Measurements from ENCODE around the gene ETV4. TPM values are rescaled to one million over a fixed set of nuclear protein-coding genes. Genes with fewer than 3 reads are reported as not detected.

Gene ETV4
- 2.4 and 4.4 TPM in 2 replicates for total RNA-seq

DNA sequence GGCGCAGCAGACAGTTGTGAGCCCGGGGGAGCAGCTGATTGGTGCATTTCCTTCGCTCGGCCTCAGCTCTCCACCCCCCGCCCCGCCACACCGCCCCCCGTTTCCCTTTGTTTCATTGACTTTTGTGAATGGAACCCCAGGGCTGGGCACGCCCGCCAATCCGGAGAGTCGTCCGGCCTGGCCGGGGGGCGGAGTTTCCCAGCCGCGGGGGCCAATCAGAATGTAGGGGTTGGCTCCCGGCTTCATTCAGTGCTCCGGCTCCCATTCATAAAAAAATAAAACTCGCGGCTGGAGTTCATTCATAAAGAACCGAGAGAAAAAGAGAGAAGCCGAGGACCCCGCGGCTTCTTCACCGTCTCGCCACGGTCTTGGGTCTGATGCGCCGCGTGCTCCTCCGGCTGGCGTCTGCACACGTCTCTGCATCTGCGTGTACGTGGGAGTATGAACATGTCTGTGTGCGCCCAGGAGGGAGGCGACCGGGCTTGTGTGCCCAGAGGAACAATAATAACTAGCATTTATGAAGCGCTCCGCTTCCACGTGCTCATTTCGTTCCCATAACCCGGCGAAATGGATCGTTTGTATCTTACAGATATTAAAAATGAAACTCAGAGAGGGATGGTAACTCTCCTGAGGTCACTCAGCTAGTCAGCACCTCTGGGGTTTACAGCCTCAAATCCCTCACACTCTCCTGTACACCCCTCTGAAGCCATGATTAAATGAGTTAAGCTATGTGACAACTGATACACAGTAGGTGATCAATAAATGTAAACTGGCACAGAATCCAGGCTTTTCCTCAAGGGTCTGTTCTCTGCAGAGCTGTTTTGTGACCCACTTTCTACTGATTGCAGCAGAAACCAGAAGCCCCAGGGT, at the start of gene ETV4:
TSS of gene ETV4 (minus strand) at position 22 of the 870 bp plus-strand sequence. CDS start 723 bp downstream, outside the sequence.
- peak; percentile 92 to 93 for DNase-seq (ENCODE audit: low read depth in 2 of 2)

DNA sequence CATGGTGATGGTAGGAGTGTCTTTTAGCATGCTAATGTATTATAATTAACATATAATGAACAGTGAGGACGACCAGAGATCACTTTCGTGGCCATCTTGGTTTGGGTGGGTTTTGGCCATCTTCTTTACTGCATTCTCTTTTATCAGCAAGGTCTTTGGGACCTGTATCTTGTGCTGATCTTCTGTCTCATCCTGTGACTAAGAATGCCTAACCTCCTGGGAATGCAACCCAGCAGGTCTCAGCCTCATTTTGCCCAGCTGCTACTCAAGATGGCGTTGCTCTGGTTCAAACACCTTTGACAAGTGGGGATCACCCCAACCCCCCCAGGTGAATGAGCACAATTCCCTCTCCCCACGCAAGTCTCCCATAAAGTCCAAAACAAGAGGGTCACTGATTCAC, 49.3 kb upstream of the ETV4 start:
- DNase-seq (ENCODE audit: low read depth in 2 of 2): no peak

DNA sequence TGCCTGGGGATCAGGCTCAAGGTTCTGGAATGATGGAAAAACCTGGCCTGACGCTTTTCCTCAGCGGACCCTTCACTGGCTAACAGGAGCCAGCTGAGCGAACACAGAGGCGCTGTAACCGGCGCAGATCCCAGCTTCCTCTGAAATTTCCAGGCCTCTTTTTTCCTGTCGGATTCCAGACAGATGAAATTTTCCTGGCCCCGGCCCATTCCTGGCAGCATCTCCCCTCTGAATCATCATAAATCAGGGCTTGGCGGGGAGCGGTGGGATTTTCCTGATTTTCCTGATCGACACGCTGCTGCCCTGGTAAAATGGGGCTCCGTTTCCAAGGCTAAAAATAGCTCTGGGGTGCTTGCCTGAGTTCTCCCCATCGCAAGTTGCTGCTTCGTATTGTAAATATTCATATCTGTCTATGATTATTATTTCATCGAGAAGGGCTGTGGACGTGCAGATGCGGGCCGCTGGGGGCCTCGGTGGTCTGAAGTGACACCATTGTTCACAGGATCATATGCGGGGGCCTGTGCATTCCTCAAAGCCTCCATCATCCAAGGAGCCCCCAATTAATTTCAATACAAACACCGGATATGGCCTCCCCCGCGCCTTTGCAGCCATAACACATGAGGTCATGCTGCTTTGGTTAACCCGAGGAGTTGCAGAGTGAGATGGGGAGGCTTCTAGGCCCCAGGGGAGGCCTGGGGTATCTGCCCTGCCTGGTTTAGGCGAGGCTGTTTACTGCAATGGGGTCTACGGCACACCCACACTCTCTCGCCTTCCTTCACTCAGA, 45.8 kb upstream of the ETV4 start:
- peak; percentile 92 to 93 for DNase-seq (ENCODE audit: low read depth in 2 of 2)

DNA sequence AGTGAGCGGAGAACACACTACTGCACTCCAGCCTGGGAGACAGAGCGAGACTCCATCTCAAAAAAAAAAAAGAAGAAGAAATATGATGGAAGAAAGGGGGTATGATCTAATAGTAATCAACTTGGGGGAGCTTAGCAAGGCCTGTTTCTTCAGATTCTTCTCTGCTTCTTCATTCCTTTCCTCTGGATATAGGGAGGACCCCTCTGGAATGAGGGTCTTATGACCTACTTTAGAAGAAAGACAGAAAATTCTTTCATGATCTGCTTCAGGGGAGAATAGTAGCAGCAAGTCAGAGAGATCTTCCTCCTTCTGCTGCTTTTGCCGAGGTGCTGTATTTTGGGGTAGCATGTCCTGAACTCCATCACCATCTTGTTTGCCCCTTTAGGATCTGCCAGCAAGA, 44.9 kb upstream of the ETV4 start:
- DNase-seq (ENCODE audit: low read depth in 2 of 2): no peak

DNA sequence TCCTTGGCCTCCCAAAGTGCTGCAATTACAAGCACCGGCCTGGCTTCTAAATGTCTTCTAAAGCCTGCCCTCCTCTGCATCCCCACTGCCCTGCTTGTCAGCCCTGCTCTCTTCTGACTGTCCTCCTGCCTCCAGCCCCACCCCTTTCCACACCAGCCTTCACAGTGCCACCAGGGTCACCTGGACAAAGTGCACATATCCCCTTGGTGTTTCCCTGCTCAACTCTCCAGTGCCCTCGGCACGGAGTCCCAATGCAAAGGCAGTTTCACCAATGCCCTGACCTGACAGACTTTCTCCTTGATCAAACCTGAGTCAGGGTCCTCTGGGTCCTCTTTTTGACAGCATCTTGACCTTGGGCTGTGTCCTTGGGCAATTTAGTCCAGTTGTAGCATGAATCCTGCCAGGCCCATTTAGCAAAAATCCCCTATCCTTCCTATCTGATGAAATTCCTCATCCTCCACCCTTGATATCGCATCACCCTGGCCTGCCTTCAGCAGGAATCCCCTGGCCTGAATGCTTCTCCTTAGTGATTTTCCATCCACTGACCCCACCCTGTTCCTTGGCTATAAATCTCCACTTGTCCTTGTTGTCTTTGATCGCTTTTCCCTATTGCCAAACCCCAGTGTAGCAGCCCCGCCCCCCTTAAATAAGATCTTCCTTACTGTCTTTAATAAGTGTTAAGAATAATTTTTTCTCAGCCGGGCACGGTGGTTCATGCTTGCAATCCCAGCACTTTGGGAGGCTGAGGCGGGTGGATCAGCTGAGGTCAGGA, 42.7 kb upstream of the ETV4 start:
- DNase-seq (ENCODE audit: low read depth in 2 of 2): no peak

DNA sequence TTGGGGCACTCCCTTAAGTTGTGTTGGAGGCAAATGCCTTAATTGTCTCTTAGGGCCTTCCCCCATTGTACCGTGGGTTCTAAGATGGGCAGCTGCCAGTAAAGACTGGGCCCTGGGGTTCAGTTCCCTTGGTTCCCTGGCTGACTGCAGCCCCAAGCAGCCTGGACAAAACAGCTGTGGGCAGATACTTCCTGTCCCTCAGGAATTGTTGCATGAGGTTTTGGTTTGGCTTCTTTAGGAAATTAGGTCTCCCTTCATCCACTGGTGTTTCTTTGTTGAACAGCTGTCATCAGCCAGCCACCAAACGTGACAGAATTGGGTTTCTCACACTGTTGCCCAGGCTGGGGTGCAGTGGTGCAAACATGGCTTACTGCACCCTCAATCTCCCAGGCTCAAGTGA, 42.0 kb upstream of the ETV4 start:
- DNase-seq (ENCODE audit: low read depth in 2 of 2): no peak

DNA sequence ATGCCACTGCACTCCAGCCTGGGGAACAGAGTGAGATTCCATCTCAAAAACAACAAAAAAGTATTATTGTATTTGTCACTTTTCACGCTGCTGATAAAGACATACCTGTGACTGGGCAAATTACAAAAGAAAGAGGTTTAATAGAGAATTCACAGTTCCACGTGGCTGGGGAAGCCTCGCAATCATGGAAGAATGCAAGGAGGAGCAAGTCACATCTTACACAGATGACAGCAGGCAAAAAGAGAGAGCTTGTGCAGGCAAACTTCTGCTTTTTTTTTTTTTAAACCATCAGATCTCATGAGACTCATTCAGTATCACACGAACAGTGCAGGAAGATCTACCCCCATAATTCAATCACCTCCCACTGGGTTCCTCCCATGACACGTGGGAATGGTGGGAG, 41.5 kb upstream of the ETV4 start:
- DNase-seq (ENCODE audit: low read depth in 2 of 2): no peak

DNA sequence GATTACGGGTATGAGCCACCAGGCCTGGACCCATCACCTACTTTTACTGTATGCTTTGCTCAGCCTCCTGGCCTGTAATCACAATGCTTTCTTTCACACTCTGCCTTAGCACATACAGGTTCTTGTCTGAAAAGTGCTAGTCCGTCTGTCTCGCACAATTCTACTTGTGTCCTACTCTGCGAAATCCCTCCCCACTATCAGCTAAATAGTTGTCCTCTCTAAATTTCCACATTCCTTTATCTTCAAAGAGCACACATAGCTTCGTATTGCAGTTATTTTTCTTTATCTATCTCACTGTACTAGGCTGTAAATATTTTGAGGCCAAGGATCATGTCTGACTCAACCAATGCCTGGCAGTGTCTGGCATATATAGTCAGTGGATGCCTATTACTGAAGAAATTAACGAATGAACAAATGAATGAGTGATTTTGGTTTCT, 38.5 kb upstream of the ETV4 start:
- no peak for DNase-seq (ENCODE audit: low read depth in 2 of 2)

DNA sequence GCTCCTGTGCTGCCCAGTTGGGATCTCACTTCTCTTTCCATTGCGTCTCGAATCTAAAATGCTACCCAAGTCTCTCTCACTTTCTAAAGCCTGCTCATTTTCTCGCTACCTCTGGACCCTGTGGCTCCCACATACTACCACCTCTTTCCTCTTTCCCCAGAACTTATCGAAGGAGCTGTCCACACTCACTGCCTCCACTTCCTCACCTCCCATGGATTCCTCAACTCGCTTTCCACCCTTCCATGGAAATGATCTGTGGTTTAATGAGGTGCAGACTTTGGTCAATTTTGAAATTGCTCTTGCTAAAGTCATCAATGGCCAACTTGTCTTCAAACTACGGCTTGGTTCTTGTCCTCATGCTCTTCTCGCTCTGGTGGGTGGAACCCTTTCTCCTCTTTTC, 37.2 kb upstream of the ETV4 start:
- no peak for DNase-seq (ENCODE audit: low read depth in 2 of 2)

DNA sequence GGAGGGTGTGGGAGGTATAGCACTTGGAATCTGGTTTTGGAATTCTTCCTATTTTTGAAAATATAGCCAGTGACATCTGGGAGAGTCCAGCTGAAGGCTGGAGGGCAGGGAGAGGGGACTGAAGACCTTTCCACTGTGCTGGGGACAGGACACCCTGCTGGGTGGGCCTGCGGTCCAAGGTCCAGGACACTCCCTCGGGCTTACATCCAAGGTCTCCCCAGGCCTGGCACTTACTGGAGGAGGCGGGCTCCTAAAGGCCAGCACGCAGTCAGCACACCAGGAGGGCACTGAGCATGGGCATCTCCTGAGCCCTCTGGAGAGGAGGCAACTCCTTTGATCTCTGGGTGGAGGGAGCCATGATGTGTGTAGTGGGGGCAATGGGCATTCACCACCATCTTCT, 35.5 kb upstream of the ETV4 start:
- DNase-seq (ENCODE audit: low read depth in 2 of 2): no peak

DNA sequence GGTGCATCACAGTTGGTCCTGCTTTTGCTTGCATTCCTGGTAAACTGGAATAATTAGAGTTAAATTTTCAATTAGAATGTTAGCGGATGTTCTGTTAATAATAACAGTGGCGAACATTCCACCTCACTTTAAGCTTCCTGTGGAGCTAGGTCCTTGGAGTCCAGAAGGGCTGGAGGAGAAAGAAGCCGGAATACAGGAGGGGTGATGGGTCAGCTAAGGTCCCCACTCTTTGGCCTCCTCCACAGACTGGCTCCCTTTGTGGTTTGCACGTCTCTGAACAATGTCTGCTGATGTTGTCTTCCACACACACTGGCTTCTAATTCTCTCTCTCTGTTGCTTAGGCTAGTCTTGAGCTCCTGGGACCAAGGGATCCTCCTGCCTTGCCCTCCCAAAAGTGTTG, 35.0 kb upstream of the ETV4 start:
- no peak for DNase-seq (ENCODE audit: low read depth in 2 of 2)

DNA sequence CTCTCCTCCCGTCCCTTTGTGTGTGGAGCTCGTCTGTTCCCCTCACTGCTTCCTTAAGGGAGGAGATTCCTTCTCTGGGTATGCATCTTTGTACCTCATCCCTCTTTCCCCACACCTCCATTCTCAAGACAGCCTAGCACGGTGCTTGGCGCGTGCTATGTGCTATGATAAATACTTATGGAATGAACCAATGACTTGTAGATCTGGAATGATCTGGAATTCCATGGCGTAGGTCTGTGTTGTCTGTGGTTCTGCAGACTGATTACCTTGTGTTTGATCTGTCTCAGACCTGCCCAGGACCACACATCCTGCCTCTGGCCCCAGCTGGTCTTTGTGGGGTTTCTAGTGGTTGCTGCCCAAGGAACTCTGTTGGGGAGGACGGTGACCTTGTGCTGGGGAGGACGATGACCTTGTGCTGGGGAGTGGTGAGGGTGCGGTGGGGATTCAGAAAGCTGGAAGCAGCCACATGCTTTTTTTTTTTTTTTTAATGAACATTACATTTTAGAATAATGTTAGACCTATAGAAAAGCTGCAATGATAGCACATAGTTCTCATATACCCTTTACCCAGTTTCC, 33.5 kb upstream of the ETV4 start:
- peak in 1 of 2 donors; percentile 58 for DNase-seq (ENCODE audit: low read depth in 2 of 2)

DNA sequence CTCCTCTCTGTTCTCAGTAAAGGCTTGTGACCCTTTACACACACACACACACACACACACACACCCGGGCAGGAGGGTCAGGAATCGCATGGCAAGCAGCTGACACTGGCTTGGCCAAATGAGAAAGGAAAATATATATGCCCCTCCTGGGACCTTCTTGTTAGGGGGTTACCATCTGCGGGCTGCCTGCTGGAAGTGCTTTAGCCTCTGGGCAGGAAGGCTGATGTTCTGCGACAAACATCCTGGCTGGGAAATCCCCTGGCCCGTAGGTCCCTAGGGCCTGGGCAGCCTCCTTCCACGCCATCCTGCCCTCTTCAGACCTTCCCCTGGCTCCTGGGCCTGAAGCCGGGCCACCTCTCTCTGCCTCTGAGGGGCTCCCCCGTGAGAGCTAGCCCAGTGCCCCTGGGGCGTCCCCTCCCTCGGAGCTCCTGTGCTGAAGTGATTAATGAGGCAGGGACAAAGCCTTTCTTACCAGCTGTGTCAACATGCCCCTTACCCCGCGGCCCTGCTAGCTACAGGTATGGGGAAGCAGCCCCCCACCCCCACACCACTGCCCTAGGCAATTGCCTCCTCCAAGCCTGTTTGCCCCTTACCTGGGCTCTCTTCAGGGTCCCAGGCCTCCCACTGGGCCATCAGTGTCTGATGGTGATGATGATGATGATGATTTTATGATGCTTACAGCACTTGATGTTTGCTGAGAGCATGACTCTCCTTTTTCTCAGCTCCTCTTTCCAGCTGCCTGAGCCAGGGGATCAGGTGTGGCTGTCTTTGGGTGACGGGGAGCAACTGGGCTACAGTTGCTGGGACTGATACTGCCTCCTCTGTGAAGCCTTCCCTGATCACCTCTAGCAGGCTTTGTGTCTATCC, 32.8 kb upstream of the ETV4 start:
- peak; percentile 75 to 83 for DNase-seq (ENCODE audit: low read depth in 2 of 2)

DNA sequence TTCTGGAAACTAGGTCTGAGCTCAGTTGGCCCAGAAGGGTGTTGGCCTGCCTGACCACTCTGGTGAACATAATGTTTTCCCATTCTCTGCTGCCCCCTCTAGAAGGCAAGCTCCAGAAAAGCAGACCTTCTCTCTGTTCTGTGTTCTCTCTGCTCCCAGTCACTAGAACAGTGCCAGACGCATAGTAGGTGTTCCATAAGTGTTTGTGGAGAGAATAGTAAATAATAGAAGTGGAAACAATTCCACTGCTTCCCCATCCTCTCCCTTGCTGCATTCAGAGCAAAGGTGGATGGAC, 32.2 kb upstream of the ETV4 start:
- no peak for DNase-seq (ENCODE audit: low read depth in 2 of 2)

DNA sequence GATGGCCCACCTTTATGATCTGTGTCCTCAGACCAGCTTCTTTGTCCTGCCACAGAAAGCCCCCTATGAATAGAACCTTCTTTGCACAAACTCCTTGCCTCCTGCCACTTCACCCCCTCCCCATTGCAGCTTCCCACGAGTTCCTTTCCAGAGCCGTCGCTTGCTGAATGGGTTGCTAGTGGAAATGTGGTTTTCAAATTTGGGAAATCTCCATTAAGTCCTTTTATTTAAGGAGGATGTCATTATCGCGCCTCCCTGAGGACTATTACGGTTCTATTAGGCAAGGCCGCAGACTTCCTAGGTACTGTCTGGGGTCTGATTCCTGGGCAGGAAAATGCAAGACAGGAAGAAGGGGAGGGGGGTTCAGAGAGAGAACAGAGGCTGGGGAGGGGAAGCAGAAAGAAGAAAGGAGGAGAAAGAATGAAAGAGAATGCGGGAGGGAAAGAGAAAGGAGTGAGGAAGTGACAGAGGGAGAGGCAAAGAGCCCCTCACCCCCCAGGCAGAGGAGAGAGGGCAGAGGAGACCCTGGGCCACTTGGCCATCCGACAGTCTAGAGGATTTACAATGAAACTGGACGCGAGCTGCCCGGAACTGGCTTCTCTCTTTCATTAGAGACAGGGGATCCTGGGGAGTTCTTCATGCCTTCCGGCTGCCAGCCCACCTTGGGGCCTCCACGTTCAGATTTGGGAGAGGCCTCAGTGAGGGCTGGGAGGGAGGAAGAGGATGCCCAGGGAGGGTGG, 31.7 kb upstream of the ETV4 start:
- no peak for DNase-seq (ENCODE audit: low read depth in 2 of 2)

DNA sequence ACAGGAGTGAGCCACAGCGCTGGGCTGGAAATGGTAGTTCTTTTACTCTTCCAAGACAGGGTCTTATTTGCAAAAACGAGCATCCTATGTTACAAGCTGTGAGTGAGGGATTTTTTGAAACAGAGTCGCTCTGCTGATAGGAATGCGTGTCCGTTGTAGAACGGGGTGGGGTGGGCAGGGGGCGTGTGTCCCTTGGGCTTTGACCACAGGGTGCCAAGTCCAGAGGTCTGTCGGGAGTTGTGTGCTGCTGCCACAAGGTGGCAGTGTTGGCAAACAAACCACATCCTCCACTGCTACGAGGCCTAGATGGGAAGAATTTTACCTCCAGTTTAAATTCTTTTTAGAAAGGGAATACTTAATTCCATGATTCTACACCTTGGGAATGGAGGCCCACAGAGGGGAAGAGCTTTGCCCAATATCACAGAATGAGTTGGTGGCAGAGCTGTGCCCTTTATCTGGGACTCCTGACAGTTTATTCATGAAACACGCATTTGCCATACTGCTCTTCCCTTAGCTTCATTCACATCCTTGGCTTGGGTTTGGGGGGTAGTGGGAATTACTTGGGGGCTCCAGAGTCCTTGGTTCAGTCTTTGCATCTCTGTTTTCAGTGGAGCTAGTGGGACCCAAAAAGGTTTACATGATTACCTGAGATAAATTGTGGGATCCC, 30.6 kb upstream of the ETV4 start:
- DNase-seq (ENCODE audit: low read depth in 2 of 2): peak; percentile 76 to 87

DNA sequence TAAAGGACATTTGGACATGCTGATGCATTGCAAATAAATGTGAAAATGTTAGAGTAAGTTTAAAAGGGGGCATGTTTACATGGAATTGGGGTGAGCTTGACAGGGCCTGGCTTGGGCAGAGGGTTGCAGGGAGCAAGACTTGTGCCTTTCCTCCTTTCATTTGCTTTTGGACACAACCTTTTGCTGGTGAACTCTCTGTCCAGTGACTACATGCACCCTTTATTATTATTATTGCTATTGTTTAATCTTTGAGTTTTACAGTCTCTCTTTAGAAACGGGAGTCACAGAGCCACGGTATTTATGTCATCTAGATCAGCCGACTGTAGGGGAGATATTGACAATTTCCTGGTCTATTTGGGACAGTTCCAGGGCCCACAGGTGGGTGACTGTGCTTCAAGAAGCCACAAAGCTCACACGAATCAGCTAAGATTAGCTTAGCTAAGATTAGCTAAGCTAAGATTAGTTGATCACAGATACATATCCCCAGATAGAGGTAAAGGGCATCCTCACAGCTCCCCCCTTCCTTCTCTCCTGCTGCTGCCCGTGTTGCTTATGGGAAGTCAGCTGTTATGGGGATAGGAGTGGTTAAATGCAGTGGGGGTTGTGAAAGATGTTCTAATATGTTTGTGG, 28.9 kb upstream of the ETV4 start:
- DNase-seq (ENCODE audit: low read depth in 2 of 2): no peak

DNA sequence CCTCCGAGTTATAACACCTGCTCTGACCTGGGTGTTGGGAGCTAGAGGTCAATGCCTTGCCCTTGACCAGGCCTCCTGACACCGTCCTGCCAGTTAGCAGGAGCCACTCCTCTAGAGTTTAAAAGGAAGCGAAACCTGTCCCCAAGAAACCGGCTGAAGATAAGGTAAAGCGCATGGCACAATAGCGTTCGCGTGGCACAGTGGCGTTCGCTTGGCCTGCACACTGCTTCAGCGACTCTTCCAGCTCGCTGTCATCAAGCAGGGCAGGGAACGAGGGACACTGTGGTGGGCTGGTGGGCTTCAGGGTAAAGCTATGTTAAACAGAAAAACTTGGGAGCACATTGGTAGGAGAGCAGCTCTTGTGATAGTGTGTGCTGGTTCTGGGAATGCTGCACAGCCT, 28.2 kb upstream of the ETV4 start:
- DNase-seq (ENCODE audit: low read depth in 2 of 2): no peak
